Activated CD8-positive, alpha-beta memory T cell treated with anti-CD3 and anti-CD28 coated beads for 48 hours (primary cell): ENCODE data around the gene GSG1L.

Experiments used
- DNase-seq, 3 experiments: peaks; one replicate each; pipeline ENCODE4 v3.0.0-alpha.2; 2020; ENCODE audit warnings: low read depth in 2 of 3, low spot score in 2 of 3

GSG1L gene

GRCh38 chr16:27778926-27779570, 284.5 kb downstream of the GSG1L start:
- DNase-seq: no peak

- no peak for DNase-seq
Observed at GRCh38 chr16:27778171-27778925, 285.2 kb downstream of the GSG1L start.

GRCh38 chr16:27777527-27777926, 286.0 kb downstream of the GSG1L start:
- no peak for DNase-seq

- DNase-seq: no peak
Observed at GRCh38 chr16:27776556-27777225, 286.8 kb downstream of the GSG1L start.

GRCh38 chr16:27775254-27775653, 288.3 kb downstream of the GSG1L start:
- no peak for DNase-seq

- DNase-seq: no peak
Observed at GRCh38 chr16:27774779-27775178, 288.7 kb downstream of the GSG1L start.

- no peak for DNase-seq
Observed at GRCh38 chr16:27773344-27773743, 290.2 kb downstream of the GSG1L start.

GRCh38 chr16:27772093-27772825, 291.3 kb downstream of the GSG1L start:
- no peak for DNase-seq

- no peak for DNase-seq
Observed at GRCh38 chr16:27771201-27771910, 292.2 kb downstream of the GSG1L start.

- DNase-seq: no peak
Observed at GRCh38 chr16:27770271-27771196, 293.0 kb downstream of the GSG1L start.

- DNase-seq: no peak
Observed at GRCh38 chr16:27769561-27770255, 293.8 kb downstream of the GSG1L start.

- no peak for DNase-seq
Observed at GRCh38 chr16:27768651-27769272, 294.8 kb downstream of the GSG1L start.

- DNase-seq: no peak
Observed at GRCh38 chr16:27767971-27768591, 295.4 kb downstream of the GSG1L start.

- DNase-seq: no peak
Observed at GRCh38 chr16:27767081-27767480, 296.4 kb downstream of the GSG1L start.

- no peak for DNase-seq
Observed at GRCh38 chr16:27766236-27766925, 297.1 kb downstream of the GSG1L start.

GRCh38 chr16:27764869-27765675, 298.4 kb downstream of the GSG1L start:
- DNase-seq: no peak

GRCh38 chr16:27764427-27764826, 299.1 kb downstream of the GSG1L start:
- no peak for DNase-seq
